ENCODE measurements around the gene TRIM54.

DNA sequence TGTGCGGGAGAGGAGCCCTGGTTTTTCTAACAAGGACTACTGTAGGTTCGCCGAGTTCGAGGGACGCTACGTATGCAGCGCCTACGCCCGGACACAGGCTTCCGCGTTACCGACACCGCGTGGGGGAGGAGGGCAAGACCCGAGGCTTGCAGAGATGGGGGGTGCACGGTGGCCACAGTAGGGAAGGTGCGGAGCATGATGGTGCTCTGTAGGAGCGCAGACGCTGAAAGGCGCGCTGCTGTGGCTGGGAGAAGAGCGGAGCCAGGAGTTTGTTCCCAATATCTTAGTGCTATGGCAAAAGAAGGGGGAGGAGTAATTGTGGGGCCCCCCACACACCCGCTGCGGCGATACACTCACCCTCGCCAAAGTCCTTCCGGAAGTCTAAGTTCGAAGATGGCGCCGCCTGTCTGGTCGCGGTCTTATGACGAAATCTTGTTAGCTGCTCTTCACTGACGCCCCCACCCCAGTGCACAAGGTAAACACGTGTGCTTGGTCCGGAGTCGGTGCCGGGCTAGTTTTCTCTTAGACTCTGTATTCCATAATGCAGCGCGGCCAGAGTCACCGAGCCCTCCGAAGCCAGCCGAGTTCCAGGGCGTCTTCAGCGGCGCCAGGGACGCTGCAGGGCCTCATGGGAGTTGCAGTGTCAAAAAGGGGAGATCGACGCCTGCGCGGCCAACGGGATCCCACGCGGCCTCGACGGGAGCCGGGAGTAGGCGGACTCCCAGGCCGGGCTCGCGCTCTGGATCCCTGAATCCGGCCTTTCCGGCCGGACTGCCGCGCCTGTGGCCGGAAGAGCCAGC, 74.4 kb downstream of the TRIM54 start, which contains the start of gene GTF3C2:
- TF ChIP-seq POLR2A (IDR thresholded peaks at IDR 0.05): no peak
- TF ChIP-seq, protein P1, sequence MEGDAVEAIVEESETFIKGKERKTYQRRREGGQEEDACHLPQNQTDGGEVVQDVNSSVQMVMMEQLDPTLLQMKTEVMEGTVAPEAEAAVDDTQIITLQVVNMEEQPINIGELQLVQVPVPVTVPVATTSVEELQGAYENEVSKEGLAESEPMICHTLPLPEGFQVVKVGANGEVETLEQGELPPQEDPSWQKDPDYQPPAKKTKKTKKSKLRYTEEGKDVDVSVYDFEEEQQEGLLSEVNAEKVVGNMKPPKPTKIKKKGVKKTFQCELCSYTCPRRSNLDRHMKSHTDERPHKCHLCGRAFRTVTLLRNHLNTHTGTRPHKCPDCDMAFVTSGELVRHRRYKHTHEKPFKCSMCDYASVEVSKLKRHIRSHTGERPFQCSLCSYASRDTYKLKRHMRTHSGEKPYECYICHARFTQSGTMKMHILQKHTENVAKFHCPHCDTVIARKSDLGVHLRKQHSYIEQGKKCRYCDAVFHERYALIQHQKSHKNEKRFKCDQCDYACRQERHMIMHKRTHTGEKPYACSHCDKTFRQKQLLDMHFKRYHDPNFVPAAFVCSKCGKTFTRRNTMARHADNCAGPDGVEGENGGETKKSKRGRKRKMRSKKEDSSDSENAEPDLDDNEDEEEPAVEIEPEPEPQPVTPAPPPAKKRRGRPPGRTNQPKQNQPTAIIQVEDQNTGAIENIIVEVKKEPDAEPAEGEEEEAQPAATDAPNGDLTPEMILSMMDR (IDR thresholded peaks at IDR 0.05): peak in 1 of 4 donors; percentile 9

Measured in right lobe of liver (tissue), 4 donors.